ENCODE data around the gene TMTC2.

Gene TMTC2

DNA sequence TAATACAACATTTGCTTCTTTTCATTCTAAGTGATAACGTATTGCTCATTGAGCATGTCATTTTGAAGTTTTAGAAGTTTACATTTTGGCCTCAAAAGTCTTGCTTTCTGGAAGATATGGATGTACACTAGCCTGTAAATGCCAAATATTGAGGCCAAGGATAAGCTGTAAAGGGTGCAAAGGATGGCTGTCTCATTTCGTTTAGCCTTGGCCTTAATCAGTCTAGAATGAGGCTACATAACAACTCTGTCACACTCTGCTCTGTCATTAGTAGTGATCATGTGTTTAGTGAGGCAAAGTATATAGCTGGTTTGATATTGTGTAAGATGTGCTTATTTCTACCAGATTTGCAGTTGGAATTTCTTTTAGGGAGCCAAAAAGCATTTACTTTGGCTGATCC, 344.5 kb downstream of the TMTC2 start:
- no peak for DNase-seq

DNA sequence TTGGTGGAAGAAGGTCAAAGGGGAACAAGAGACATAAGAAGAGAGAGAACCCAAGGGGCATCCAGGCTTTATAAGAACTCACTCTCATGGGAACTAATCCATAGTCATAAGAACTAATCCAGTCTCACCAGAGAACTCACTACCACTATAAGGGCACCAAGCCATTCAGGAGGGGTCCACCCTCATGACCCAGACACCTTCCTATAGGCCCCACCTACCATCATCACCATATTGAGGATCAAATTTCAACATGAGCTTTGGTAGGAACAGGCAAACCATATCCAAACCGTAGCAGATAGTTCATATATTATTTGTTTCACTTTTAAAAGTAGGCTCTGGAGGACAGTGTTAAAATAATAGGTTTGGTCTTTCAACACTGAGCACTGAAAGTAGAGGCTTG, 350.1 kb downstream of the TMTC2 start:
- no peak for DNase-seq

DNA sequence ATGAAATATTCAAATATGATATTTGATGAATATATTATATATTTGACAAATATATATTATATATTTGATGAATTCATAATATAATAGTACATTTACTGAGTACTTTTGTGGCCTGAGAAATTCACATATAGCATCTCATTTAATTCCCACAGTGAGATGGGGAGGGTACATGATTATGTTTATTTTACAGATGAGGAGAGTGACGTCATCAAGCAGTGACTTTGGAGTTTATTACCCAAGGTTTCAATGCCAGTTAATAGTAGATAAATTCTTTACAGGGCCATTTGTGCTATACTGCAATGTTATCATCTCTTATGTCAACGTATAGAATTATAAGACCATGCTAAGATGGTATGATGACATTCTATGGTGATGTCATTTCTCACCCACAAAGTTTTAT, 352.7 kb downstream of the TMTC2 start:
- DNase-seq = no peak

DNA sequence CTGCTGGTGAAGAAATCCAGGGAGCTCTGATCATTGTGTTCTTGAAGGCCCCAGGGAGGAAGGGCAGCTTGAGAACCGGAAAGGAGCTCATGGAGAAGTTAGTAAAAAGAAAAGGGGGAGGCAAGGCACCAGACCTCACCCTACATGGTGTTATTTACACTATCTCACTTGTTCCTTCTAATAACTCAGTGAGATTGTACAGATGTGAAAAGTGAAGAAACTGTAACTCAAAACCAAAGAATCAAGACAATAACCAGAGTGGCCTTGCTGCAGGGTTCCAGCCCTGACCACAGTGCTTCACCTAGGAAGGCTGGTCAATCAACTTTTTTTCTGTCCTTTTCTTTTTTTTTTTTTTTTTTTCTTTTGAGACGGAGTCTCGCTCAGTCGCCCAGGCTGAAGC, 353.6 kb downstream of the TMTC2 start:
- DNase-seq = no peak

DNA sequence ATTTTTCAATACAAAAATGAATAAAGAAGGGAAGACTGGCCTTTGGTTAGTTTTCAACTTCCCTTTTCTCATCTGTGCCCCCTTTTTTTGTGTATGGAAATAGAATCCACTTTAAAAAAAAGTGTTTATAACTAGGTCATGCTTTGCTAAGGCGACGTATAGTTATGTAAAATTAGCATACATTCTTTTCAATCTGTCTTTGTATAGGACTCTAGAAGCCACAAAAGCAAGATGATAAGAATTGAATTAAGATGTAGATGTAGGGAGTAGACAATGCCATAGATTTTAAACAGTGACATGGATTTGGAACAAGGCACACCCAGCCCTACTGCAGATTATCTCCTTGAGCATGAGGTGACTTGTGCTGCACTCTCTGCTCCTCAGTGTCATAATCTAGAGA, 354.3 kb downstream of the TMTC2 start:
- DNase-seq = no peak

DNA sequence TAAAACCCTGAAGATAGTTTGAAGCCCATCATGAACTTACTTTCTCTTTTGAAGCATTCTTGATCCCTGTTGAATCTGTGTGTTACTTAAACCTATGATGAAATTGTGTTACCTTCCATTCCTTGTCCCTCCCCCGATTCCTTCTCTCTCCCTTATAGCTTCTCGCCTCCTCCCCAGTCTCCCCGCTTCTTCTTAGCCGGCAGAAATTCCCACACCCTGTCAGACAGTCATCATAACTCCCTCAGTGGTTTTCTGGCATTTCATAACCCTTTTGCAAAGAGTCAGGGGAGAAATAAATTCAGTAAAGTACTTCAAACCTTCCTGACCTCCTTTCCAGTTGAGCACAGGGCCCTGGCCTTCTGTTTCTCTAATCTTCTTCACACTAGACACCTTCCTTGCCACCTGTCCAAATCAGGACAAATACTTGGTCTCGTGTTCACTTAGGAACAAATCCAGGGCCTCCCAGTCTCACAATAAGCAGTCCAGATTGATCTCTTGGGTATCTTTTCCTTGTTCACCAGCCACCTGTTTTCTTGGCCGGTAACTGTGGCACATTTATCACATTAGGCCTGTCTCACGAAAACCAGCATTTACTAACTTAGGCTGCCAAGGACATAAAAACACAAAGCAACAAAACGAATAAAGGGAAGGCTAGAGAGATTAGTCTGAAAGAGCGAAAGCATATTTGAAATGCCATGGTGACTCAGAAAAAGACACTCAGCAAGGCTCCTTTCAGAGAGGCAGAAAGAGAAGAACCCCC, 355.9 kb downstream of the TMTC2 start:
- no peak for DNase-seq

DNA sequence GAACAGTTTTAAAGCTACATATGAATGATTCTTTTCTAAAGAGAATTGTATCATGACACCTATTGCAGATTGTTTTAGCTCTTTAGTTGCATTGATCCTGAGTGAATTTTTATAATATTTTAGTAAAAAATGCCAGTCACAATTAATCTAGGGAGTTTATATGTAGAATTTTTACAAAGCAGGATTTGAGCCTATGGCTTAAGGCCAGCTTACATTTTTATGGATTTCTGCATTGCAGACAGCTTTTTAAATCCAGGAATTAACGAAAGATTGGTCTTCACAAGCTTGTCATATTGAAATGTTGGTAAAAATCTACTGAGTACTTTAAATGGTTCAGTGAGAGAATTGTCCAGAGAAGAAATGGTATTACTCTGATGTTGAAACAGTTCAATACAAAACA, 358.0 kb downstream of the TMTC2 start:
- no peak for DNase-seq

DNA sequence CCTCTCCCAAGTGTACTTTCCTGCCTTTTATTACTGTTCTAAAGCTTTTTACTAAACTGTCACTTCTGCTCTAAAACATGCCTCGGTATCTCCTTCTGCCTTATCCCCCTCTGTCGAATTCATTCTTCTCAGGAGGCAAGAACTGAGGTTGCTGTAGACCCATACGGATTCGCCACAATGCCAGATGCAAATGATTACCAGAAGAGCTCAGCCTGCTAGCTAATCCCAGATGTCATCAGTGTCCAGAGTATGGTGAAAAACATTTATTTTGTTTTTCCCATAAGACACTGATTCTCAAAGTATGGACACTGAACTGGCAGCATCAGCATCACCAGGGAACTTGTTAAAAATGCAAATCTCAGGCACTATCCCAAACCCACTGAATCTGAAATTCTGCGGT, 359.3 kb downstream of the TMTC2 start:
- no peak for DNase-seq

DNA sequence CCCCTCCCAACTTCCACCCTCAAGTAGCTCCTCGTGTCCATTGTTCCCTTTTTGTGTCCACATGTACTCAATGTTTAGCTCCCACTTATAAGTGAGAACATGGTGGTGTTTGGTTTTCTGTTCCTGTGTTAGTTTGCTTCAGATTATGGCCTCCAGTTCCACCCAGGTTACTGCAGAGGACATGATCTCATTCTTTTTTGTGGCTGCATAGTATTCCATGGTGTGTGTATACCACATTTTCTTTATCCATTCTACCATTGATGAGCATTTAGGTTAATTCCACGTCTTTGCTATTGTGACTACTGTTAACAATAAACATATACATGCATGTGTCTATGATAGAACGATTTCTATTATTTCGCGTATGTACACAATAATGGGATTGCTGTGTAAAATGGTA, 362.6 kb downstream of the TMTC2 start:
- DNase-seq = no peak

DNA sequence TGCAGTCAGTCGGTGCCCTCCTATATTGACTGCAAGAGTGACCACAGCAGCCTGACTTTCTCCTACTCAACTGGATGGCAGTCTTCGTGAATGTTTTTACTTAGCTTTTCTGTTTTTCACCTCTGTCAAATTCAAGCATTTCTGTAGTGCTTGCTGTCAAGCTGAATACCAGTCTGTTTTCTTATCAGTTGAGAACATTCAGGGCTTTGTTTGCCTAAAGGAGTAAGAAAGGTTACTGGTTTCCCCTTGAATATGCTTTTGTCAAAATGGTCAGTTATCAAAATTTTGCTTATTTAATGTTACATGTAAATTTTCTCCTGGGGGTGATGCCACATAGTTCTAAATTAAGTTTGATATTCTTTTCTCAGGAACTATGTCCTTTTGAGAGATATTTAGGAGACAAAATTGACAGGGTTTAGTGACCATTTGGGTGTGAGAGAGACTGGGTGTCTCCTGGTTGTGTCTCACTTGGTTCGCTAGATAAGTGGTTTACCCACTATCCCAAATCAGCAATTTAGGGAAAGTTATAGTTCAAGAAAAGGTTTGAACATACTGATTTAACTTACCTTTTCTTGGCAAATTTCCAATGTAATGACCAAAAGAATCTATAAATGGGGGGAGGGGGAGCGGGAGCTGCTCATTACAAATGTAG, 366.3 kb downstream of the TMTC2 start:
- no peak for DNase-seq

DNA sequence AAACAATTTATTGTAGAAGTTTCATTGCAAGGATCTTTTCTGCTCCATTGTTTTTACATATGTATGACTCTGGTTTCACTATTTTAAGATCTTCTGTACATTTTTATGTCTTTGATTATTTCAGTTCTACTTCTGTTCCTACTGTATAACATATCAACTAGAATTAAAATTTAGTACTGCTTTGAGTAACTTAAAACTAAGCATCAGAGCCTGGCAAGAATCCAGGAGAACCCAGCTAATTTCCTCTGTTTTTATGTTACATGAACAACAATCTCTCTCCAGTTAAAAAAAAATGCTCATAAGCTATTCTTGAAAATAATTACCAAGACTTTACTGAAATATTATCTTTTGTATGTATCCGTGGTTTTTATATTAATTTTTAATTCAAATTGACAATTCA, 370.7 kb downstream of the TMTC2 start:
- DNase-seq = no peak

DNA sequence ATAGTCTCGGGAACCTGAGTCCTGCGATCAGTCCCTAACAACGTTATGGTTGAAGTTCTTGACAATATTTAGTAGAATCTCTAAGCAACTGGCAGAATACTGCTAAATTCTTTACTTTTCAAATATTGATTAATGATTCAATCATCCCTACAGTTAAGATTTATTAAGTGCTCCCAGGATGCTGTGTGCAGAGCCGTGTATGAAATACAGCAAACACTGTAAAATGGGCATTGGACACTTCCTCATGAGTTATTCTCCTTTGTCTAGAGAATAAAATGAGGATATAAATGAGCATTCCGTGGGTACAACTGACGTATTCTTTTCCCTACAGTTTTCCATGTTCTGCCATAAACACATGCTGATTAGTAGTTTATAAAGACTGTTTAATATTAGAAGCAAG, 372.4 kb downstream of the TMTC2 start:
- DNase-seq = no peak

DNA sequence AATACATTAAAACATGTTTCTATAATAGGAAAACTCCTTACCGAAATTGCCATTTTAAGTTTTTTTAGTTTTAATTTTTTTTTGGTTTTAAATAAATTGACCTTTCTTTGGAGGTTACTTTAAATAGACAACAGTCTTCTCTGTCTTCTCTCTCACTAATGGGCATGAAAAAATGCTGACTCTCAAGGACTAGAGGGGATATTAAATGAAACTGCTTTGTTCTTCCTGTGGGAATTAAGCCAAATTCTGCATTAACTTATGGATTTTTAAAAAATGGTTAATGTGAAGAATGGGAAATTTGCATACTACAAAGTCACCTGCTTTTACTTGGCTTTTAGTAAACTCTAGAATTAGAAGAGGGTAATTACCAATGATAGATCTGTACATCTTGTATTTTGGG, 378.9 kb downstream of the TMTC2 start:
- no peak for DNase-seq

DNA sequence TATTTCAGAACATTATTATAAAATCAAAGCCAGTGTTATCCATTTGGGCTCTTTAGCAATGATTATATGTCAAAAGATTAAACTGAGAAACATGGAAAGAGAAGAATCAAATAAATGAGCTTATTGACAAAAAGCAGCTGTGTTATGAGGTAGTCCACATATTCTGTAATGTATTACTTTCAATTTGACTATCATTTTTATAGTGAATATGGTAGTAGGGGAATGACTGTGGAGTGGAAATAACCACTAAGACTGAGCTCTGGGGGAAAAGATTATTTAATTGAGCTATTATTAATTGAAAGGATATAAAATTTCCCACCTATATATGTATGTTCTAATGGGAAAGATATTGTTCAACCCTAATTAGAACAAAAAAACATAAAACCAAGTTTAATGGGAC, 381.3 kb downstream of the TMTC2 start:
- DNase-seq = no peak

DNA sequence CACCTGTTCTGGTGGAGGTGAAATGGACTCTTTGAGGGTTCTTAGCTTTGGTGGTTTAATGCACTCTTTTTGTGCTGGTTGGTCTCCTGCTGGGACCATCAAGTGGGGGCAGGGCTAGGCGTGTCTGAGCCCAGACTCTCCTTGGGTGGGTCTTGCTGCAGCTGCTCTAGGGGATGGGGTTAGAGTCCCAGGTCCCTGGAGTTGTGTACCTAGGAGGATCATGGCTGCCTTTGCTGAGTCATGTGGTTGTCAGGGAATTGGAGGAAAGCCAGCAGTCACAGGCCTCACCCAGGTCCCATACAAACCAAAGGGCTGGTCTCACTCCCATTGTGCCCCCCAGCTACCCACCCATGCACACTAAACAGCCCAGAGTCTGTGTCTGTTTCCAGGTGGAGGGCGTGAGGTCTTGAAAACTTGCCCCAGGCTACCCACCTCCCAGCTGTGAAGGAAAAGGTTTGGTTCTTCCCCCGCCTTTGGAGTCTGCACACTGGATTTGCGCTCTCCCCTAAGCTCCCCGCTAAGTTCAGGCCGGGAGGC, 387.7 kb downstream of the TMTC2 start:
- no peak for DNase-seq

DNA sequence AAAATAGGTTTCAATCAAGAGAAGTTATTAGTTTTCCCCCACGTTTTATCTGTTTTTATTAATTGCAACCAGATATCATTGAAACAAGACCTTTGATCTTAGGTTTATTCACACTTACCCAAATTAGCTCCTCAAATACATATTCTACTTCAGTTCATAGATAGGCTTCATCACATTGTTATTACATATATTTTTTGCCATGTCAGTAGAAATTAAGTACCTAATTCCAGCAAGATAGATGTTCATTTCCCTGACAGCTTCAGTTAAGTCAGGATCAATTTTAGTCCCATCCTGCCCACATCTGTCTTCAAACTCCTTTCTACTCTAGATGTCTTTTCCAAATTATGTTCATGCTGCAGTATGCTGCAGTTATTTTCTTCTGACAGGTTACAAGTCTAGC, 388.8 kb downstream of the TMTC2 start:
- no peak for DNase-seq

DNA sequence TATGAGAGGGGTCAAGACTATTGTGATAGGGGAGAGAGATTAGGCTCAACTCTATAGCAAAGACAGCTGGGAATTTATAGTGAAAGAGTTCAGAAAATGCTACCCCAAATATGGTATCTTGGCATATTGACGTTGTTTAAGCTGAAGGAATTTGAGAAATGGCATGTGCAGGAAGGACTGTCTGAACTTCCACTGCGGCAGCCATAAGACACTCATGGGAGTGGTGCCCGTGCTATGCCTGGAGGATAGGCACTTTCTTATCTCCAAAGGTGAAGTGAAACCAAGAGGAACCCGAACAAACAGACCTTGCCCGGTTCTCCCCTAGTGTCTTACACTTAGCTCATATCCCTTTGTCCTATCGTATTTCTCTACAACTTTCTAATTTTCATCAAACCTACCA, 390.3 kb downstream of the TMTC2 start:
- DNase-seq = no peak

DNA sequence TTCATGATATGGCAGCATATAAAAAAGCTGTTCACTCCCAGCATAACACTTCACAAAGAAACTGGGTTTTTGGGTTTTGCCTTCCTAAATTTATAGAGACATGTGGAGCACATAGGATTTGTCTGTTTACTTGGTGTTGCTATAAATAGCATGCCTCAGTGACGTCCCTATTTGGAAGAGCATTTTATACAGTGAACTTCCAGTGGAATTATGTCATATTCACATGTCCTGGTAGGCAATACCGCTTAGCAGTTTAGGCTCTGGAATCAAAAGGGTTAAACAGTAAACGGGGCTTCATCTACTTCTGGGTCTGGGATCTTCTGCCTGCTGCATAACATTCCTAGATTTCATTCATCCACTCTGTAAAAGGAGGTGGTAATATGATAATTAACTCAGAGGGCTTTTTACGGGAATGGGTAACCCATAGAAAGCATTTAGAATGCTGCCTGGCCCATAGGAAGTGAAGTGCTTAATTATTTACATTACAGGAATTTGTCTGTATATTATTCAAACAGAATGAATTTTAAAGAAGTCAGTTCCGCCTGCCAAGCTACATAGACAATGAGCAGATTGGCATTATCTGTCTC, 396.1 kb downstream of the TMTC2 start:
- no peak for DNase-seq

DNA sequence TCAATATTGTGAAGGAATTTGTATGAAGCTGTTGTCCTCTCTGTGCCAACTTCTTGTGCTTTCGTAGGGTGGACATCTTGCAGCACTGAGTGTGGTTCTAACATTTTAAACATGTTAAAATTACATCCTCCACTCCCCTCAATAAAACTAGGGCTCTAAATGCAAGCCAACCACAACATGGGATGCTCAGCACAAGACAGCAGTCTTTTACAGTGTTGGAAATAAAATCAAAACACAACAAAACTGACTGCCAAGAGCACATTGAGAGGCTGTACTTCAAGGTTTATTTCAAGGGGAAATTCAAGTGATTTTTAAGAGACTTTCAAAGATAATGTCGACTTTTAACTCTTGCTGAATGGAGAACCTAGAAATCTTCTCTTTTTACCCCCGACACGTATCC, 396.9 kb downstream of the TMTC2 start:
- DNase-seq = no peak

DNA sequence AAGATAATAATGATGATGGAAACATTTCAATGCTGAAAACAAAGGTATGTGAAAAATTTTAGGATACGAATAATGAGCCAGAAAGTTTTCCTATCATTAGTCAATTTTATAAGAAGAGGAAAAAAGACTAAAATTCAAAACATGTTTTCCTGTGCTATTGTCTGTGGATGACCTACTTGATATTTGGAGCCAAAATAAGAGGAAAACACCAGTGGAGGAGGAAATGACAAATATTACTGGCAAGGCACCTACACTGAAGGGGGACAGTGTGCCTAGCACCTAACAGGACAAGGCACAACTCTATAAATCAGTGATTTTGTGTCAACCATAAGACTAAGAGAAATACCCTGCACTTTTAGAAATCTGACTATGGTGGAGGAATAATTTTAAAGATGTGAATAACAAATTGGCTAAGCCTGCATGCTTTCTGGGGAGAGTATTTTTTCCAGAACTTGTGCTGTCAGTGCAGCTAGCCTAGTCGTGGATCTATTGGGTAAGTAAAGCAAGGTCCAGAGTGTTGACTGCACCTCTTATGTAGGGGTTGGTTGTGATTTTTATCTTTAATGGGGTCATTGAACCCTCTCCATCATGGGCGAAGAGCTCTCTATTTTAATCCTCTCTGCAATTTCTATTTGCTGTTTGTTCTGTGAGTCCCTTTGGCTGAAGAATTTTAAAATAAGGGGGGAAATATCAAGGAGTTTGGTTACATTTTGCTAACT, 398.0 kb downstream of the TMTC2 start:
- no peak for DNase-seq

DNA sequence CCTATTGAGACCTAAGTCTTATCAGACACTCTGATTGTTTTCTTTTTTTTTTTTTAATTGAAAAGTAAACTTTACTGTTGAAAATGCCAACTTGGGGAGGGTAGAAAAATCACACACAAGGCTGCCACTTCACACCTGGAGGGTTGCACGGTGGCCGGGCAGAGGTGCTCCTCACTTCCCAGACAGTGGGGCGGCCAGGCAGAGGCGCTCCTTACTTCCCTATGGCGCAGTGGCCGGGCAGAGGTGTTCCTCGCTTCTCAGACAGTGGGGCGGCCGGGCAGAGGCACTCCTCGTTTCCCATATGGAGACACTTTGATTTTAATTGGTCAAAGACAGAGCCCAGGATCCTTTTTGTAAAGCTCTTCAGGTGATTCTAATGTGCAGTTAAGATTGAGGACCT, 399.3 kb downstream of the TMTC2 start:
- DNase-seq = no peak

DNA sequence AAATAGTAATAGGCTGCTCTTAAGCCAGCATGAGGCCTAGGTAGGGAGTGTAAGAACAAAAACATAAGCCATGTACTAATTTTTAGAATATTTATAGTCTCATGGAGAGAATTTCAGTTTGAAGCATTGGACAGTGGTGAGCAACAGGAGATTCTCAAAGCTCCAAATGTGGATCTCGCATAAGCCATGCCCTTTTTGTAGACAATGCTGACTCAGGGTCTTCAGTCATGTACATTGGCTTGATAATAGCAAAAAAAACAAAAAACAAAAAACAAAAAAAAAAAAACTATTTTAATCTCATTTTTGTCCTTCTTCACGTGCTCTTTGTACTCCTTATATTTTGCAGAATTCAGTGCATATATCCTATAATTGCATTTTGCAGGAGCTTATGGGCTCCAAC, 402.9 kb downstream of the TMTC2 start:
- no peak for DNase-seq

DNA sequence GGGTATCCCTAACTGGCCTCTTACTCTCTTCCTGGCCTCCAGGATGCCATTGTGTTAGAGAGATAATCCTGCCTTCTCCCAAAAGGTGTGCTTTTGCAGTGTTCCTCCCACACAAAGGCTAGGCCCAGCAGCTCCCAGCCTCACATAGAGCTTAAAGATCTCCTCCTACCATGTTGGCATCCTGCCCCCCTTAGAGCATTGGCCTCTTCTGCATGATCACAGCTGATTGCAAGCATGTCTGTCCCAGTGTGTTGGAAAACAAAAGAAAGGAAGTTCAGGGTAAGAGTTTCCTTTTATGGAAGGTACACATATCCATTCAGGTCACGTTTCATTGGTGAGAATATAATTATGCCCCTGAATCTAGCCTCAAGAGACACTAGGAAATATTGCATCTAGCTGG, 405.4 kb downstream of the TMTC2 start:
- no peak for DNase-seq

DNA sequence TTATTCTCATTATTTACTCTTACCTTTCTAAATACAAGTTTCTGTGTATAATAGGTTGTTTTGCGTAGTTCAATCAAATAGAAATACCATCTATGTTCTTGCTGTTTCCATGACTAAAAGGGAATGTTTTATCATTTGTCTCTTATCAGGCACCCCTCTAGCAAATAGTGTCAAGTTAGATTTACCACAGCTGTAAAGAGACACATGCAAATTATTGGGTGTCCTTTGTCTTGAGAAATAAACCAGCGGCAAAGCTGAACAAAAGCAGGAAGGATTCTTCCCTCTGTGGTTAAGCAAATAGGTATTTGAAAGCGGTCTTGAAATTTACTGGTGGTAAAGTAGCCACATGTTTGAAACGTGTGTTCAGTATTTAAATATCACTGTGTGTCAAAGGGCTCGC, 405.9 kb downstream of the TMTC2 start:
- DNase-seq = no peak

Measured in effector CD8-positive, alpha-beta T cell (primary cell).